HCT116 (cell line): ENCODE results near the gene ANXA3. TPM values are rescaled to one million over a fixed set of nuclear protein-coding genes. Genes with fewer than 3 reads are reported as not detected.

ENCODE experiments used
- ATAC-seq: fragments of 200-7000 bp; cut with Tn5 transposase; 2 replicates; pipeline ENCODE4 v1.9.1; 2020; ENCODE audit warnings: mild to moderate bottlenecking, moderate library complexity
- BruUV-seq: library from RNA; stranded (reverse); fragments of 400-500 nt; replicated peaks from 2 replicates; lab custom pipeline; 2021; lab: Mats Ljungman, UMichigan
- CTCF ChIA-PET: fragments of 300-600 bp; sonication (Branson Sonifier 250); formaldehyde crosslinking; loops from one replicate; lab custom pipeline; 2021; ENCODE audit warnings: antibody characterized with exemption; lab: Charles Lee
- POLR2A ChIA-PET: fragments of 300-600, 350-600 bp; sonication (Branson Sonifier 250); formaldehyde crosslinking; loops from one replicate; lab custom pipeline; 2021; ENCODE audit warnings: antibody characterized with exemption; lab: Charles Lee
- RAD21 ChIA-PET, 2 experiments: fragments of 300-600 bp; sonication (Branson Sonifier 250); formaldehyde crosslinking; loops; one replicate each; lab custom pipeline; 2023; ENCODE audit warnings: low total read pairs in 2 of 2; ENCODE audit not compliant: uncharacterized antibody in 2 of 2, unreplicated experiment in 2 of 2, low non-redundant PET in 1 of 2; lab: Charles Lee
- DNase-seq: peaks from one replicate; pipeline ENCODE4 v3.0.0-alpha.2; 2010; ENCODE audit warnings: low read depth, low spot score
- H2AFZ ChIP-seq: fragments of 200-600 bp; shearing (Covaris generic), sonication (generic); 2 replicates; pipeline ENCODE4 v1.6.1; 2017; ENCODE audit warnings: low read depth, mixed run types, mixed read lengths, antibody characterized with exemption, low read length; ENCODE audit not compliant: poor library complexity, severe bottlenecking
- H3K27ac ChIP-seq: 2 replicates; pipeline ENCODE4 v1.5.1; 2012; ENCODE audit warnings: low read depth, low read length
- H3K27me3 ChIP-seq: fragments of 200-600 bp; sonication (generic); 2 replicates; pipeline ENCODE4 v1.6.1; 2016; ENCODE audit warnings: mixed run types, low read length, mixed read lengths; ENCODE audit not compliant: insufficient read depth
- H3K36me3 ChIP-seq, 2 experiments: fragments of 200-500 bp in 1 of 2; fragments of 200-600 bp in 1 of 2; sonication (Bioruptor generic) in 1 of 2; sonication (generic) in 1 of 2; 2 replicates each; pipeline versions ENCODE4 v1.5.1 to v1.6.1; 2014 to 2016; ENCODE audit warnings: low read length in 2 of 2, inconsistent platforms in 1 of 2, mixed read lengths in 1 of 2, mixed run types in 1 of 2; ENCODE audit not compliant: insufficient read depth in 2 of 2, control insufficient read depth in 1 of 2
- H3K4me1 ChIP-seq, 2 experiments: fragments of 200-600 bp in 1 of 2; sonication (generic) in 1 of 2; 2 replicates each; pipeline versions ENCODE4 v1.5.1 to v1.6.1; 2012 to 2017; ENCODE audit warnings: low read length in 2 of 2, inconsistent platforms in 1 of 2, mild to moderate bottlenecking in 1 of 2, mixed read lengths in 1 of 2, mixed run types in 1 of 2, moderate library complexity in 1 of 2; ENCODE audit not compliant: insufficient read depth in 2 of 2, control insufficient read depth in 1 of 2
- H3K4me2 ChIP-seq: fragments of 200-600 bp; sonication (generic); 2 replicates; pipeline ENCODE4 v1.6.1; 2017; ENCODE audit warnings: mixed run types, low read length, mixed read lengths
- H3K4me3 ChIP-seq, 2 experiments: fragments of 200-600 bp in 1 of 2; sonication (generic) in 1 of 2; replicated peaks in 1 of 2; 2 replicates each; pipeline ENCODE4 v1.5.1; 2011 to 2016; ENCODE audit warnings: low read length in 2 of 2, control low read depth in 1 of 2, low read depth in 1 of 2, mild to moderate bottlenecking in 1 of 2, mixed read lengths in 1 of 2, mixed run types in 1 of 2
- H3K79me2 ChIP-seq: fragments of 200-600 bp; sonication (generic); 2 replicates; pipeline ENCODE4 v1.6.1; 2017; ENCODE audit warnings: mild to moderate bottlenecking, mixed run types, low read length, moderate library complexity, mixed read lengths; ENCODE audit not compliant: insufficient read depth
- H3K9ac ChIP-seq: fragments of 200-600 bp; sonication (generic); 2 replicates; pipeline ENCODE4 v1.6.1; 2016; ENCODE audit warnings: low read length, mixed read lengths
- H3K9me2 ChIP-seq: fragments of 200-600 bp; sonication (generic), shearing (Covaris generic); 2 replicates; pipeline ENCODE4 v1.6.1; 2017; ENCODE audit warnings: mixed run types, mild to moderate bottlenecking, moderate library complexity; ENCODE audit not compliant: insufficient read depth
- H3K9me3 ChIP-seq, 2 experiments: fragments of 200-500 bp in 1 of 2; fragments of 200-600 bp in 1 of 2; sonication (Bioruptor generic) in 1 of 2; sonication (generic) in 1 of 2; 2 replicates each; pipeline ENCODE4 v1.6.1; 2014 to 2017; ENCODE audit warnings: low read length in 2 of 2, mixed read lengths in 2 of 2, inconsistent platforms in 1 of 2, low read depth in 1 of 2, mild to moderate bottlenecking in 1 of 2, mixed run types in 1 of 2, moderate library complexity in 1 of 2; ENCODE audit not compliant: control insufficient read depth in 1 of 2, insufficient read depth in 1 of 2
- H4K20me1 ChIP-seq: fragments of 200-600 bp; sonication (generic), shearing (Covaris generic); 2 replicates; pipeline ENCODE4 v1.6.1; 2017; ENCODE audit warnings: mixed run types, mild to moderate bottlenecking, moderate library complexity; ENCODE audit not compliant: insufficient read depth
- ATF3 ChIP-seq: IDR thresholded peaks from 2 replicates; pipeline ENCODE4 v1.6.1; 2012
- CBX3 ChIP-seq: IDR thresholded peaks from 2 replicates; pipeline ENCODE4 v1.6.1; 2012; ENCODE audit warnings: low read depth
- CTCF ChIP-seq, 3 experiments: fragments of 200-600 bp in 1 of 3; sonication (generic) in 1 of 3; IDR thresholded peaks in 2 of 3; conservative IDR thresholded peaks in 1 of 3; 2 replicates each; pipeline ENCODE4 v1.5.1; 2012 to 2017; ENCODE audit warnings: low read depth in 2 of 3, low read length in 2 of 3, antibody characterized with exemption in 1 of 3, borderline replicate concordance in 1 of 3, control low read depth in 1 of 3, mild to moderate bottlenecking in 1 of 3, mixed read lengths in 1 of 3, mixed run types in 1 of 3, moderate library complexity in 1 of 3; ENCODE audit not compliant: insufficient read depth in 1 of 3
- EGR1 ChIP-seq: IDR thresholded peaks from 2 replicates; pipeline ENCODE4 v1.6.1; 2012; ENCODE audit warnings: low read depth
- ELF1 ChIP-seq: IDR thresholded peaks from 2 replicates; pipeline ENCODE4 v1.6.1; 2012; ENCODE audit warnings: low read depth, borderline replicate concordance
- EZH2phosphoT487 ChIP-seq: fragments of 200-600 bp; IDR thresholded peaks from 2 replicates; pipeline ENCODE4 v1.6.1; 2018; ENCODE audit warnings: antibody characterized with exemption, borderline replicate concordance
- MAX ChIP-seq: IDR thresholded peaks from 2 replicates; pipeline ENCODE4 v1.6.1; 2012
- RAD21 ChIP-seq: IDR thresholded peaks from 2 replicates; pipeline ENCODE4 v1.6.1; 2012; ENCODE audit warnings: low read depth, mild to moderate bottlenecking
- SP1 ChIP-seq: IDR thresholded peaks from 2 replicates; pipeline ENCODE4 v1.6.1; 2012; ENCODE audit warnings: low read depth
- TCF7L2 ChIP-seq: IDR thresholded peaks from 2 replicates; pipeline ENCODE4 v1.7.0; 2011; ENCODE audit warnings: borderline replicate concordance, inconsistent platforms; ENCODE audit not compliant: insufficient read depth, insufficient read length; ENCODE audit errors: extremely low read depth
- ZBTB33 ChIP-seq: IDR thresholded peaks from 2 replicates; pipeline ENCODE4 v1.6.1; 2011; ENCODE audit warnings: mild to moderate bottlenecking, low read length, moderate library complexity; ENCODE audit not compliant: insufficient replicate concordance; ENCODE audit errors: extremely low read depth
- ZNF274 ChIP-seq: fragments of 200-500 bp; sonication (Bioruptor generic); IDR thresholded peaks from 2 replicates; pipeline ENCODE4 v1.6.1; 2014; ENCODE audit warnings: mild to moderate bottlenecking, low read depth, low read length, inconsistent platforms
- intact Hi-C: fragments of 100-400 bp; cut with micrococcal nuclease; formaldehyde crosslinking; loops from 2 replicates; pipeline ENCODE4 v1.10.0; 2022
- total RNA-seq: library from RNA; stranded (reverse); gene quantifications from one replicate; pipeline ENCODE4 v1.2.1, GENCODE V29; 2021; ENCODE audit not compliant: unreplicated experiment

ANXA3 gene
- total RNA-seq, 1 experiment from 2014 or later = 158 TPM

GRCh38 chr4:78520808-78521226, 30.8 kb upstream of the ANXA3 start:
- Histone ChIP-seq H3K27ac (no peak overlapping the region), H3K4me2 (no peak overlapping the region), H3K79me2 (no peaks in the 10 kb centered on the region), H2AFZ (no peak overlapping the region), H3K36me3 (no peaks in the 10 kb centered on the region), H3K27me3 (no peaks in the 10 kb centered on the region), H3K4me3 (no peak overlapping the region), H3K4me1 (no peaks in the 10 kb centered on the region), H4K20me1 (no peaks in the 10 kb centered on the region), H3K9ac (no peak overlapping the region), H3K9me2 (no peaks in the 10 kb centered on the region), H3K9me3 (no peaks in the 10 kb centered on the region)
- CTCF ChIA-PET = no interaction called here
- BruUV-seq = no TSS peak
- intact Hi-C loops = no loop called here
- no peak for ATAC-seq
- POLR2A ChIA-PET = no interaction called here
- no peak for DNase-seq
- TF ChIP-seq ZBTB33 (no peak), MAX (no peak), TCF7L2 (no peak), ZNF274 (no peak), CBX3 (no peak), CTCF (IDR thresholded peaks at IDR 0.05 in 2 of 3, conservative IDR thresholded peaks at IDR 0.05 in 1 of 3; ENCODE audit: borderline replicate concordance in 1 of 3, insufficient read depth in 1 of 3, low read depth in 2 of 3, low read length in 2 of 3) (no peak), EGR1 (no peak), EZH2phosphoT487 (no peak), SP1 (no peak), ATF3 (no peak), ELF1 (no peak), RAD21 (no peak)
- RAD21 ChIA-PET = interaction anchor here in 1 of 2 experiments (0.6 kb wide), 1 partner anchor 535 kb away, joined by 3 read pairs; no protein-coding TSS in a partner anchor
